Neural cell (in vitro differentiated cells): ENCODE data around the gene ZNF366.

ENCODE experiments used
- EP300 ChIP-seq: fragments of 450-650 bp; conservative IDR thresholded peaks from 2 replicates; pipeline ENCODE4 v1.6.1; 2014; ENCODE audit warnings: antibody characterized with exemption, mild to moderate bottlenecking, moderate library complexity; ENCODE audit not compliant: poor library complexity, severe bottlenecking
- EZH2 ChIP-seq: fragments of 200-600, 300-800 bp; shearing (Covaris generic), sonication (generic); IDR thresholded peaks from 2 replicates; pipeline ENCODE4 v1.6.1; 2014; ENCODE audit warnings: antibody characterized with exemption, low read length, borderline replicate concordance, mild to moderate bottlenecking; ENCODE audit not compliant: insufficient read depth, poor library complexity, severe bottlenecking
- MXI1 ChIP-seq: fragments of 450-650 bp; conservative IDR thresholded peaks from 2 replicates; pipeline ENCODE4 v1.6.1; 2014; ENCODE audit warnings: antibody characterized with exemption, mild to moderate bottlenecking; ENCODE audit not compliant: poor library complexity, severe bottlenecking
- POLR2AphosphoS5 ChIP-seq: IDR thresholded peaks from 2 replicates; pipeline ENCODE4 v1.6.1; 2012
- RAD21 ChIP-seq: fragments of 450-650 bp; conservative IDR thresholded peaks from 2 replicates; pipeline ENCODE4 v1.6.1; 2014; ENCODE audit warnings: antibody characterized with exemption, mild to moderate bottlenecking, moderate library complexity
- SMC3 ChIP-seq: fragments of 450-650 bp; conservative IDR thresholded peaks from 2 replicates; pipeline ENCODE4 v1.6.1; 2014; ENCODE audit warnings: antibody characterized with exemption, mild to moderate bottlenecking, moderate library complexity; ENCODE audit not compliant: poor library complexity
- TAF1 ChIP-seq: IDR thresholded peaks from 2 replicates; pipeline ENCODE4 v1.6.1; 2012; ENCODE audit warnings: low read depth
- TF ChIP-seq, protein P1 (sequence below): fragments of 450-650 bp; IDR thresholded peaks from 2 replicates; pipeline ENCODE4 v1.5.1; 2014; ENCODE audit warnings: antibody characterized with exemption, mild to moderate bottlenecking, moderate library complexity; ENCODE audit not compliant: poor library complexity, severe bottlenecking
- TF ChIP-seq, protein P2 (sequence below): IDR thresholded peaks from 2 replicates; pipeline ENCODE4 v1.6.1; 2012; ENCODE audit warnings: borderline replicate concordance

DNA sequence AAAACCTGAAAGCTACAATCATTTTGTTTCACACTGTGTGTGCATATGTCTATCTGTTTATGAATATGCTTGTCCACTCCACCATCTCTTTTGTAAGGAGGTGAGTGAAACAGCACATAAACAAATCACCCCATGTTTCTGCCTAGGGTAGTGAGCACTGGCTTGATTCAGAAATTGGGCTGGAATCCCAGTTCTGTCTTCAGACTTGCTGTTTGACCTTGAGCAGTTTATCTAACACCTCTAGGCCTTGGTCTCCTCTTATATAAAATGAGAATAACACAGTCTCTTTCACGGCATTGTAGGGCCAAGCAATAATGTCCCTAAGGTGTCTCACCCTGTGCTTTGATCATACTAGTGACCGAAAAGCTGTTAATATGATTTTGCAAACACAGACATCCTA is 61.2 kb downstream of the ZNF366 start:
- TF ChIP-seq, protein P1, sequence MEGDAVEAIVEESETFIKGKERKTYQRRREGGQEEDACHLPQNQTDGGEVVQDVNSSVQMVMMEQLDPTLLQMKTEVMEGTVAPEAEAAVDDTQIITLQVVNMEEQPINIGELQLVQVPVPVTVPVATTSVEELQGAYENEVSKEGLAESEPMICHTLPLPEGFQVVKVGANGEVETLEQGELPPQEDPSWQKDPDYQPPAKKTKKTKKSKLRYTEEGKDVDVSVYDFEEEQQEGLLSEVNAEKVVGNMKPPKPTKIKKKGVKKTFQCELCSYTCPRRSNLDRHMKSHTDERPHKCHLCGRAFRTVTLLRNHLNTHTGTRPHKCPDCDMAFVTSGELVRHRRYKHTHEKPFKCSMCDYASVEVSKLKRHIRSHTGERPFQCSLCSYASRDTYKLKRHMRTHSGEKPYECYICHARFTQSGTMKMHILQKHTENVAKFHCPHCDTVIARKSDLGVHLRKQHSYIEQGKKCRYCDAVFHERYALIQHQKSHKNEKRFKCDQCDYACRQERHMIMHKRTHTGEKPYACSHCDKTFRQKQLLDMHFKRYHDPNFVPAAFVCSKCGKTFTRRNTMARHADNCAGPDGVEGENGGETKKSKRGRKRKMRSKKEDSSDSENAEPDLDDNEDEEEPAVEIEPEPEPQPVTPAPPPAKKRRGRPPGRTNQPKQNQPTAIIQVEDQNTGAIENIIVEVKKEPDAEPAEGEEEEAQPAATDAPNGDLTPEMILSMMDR, result no peak
- TF ChIP-seq RAD21 (no peak), EP300 (no peak), TAF1 (no peak), EZH2 (no peak), SMC3 (no peak), POLR2AphosphoS5 (no peak), MXI1 (no peak)
- TF ChIP-seq, protein P2, sequence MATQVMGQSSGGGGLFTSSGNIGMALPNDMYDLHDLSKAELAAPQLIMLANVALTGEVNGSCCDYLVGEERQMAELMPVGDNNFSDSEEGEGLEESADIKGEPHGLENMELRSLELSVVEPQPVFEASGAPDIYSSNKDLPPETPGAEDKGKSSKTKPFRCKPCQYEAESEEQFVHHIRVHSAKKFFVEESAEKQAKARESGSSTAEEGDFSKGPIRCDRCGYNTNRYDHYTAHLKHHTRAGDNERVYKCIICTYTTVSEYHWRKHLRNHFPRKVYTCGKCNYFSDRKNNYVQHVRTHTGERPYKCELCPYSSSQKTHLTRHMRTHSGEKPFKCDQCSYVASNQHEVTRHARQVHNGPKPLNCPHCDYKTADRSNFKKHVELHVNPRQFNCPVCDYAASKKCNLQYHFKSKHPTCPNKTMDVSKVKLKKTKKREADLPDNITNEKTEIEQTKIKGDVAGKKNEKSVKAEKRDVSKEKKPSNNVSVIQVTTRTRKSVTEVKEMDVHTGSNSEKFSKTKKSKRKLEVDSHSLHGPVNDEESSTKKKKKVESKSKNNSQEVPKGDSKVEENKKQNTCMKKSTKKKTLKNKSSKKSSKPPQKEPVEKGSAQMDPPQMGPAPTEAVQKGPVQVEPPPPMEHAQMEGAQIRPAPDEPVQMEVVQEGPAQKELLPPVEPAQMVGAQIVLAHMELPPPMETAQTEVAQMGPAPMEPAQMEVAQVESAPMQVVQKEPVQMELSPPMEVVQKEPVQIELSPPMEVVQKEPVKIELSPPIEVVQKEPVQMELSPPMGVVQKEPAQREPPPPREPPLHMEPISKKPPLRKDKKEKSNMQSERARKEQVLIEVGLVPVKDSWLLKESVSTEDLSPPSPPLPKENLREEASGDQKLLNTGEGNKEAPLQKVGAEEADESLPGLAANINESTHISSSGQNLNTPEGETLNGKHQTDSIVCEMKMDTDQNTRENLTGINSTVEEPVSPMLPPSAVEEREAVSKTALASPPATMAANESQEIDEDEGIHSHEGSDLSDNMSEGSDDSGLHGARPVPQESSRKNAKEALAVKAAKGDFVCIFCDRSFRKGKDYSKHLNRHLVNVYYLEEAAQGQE, result no peak
